ENCODE results near the gene DDX27. TPM values are rescaled to one million over a fixed set of nuclear protein-coding genes. Genes with fewer than 3 reads are reported as not detected.

Gene DDX27
- total and polyA plus RNA-seq, 2 of the 13 experiments (the other 11 are each of a cell fraction or from before 2014, with no cell fraction given) = 42.6 to 72.8 TPM

DNA sequence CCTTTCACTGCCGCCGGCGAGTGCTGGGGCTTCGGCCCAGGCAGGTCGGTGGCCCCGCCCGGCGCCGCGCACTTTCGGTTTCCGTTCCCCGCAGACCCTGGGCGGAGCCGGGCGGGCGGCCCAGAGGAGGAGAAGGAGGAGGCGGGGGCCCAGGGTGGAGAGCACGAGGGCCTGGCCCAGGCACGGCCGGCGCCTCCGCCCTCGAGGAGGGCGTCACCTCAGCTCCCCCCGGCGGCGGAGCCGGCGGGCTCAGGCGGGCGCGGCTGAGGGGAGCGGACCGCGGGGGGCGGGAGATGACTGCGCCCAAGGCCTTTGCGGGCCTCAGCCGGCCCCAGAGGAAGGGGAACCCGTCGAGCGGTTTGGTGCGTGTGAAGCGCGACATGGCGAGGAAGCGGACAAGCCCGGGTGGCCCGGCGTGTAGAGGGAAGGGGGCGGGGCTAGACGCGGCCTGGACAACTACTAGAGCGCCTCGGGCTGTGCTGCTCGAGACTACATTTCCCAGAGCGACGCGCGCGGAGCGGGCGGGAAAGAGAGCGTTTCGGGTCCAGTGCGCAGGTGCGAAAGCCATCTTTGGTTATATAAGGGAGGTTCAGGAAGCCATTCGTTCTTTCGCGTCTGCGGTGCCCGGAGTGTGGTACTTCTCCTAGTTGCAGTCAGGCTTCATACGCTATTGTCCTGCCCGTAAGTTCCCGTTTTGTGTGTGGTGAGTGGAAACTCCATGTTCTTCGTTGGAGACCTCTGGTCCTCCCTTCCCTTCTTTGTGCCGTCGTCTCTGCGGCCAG lies 59.0 kb downstream of the DDX27 start, which contains the start of gene ZNFX1 (continued):
- TF ChIP-seq TCF7L2 (IDR thresholded peaks at IDR 0.05; ENCODE audit: low read depth, low read length) = no peak
- TF ChIP-seq HIVEP1 (CRISPR knock-in tag; IDR thresholded peaks at IDR 0.05) = peak; percentile 81
- TF ChIP-seq ZNF766 (CRISPR knock-in tag; IDR thresholded peaks at IDR 0.05; ENCODE audit: borderline replicate concordance) = peak; percentile 97
- TF ChIP-seq, protein P1, sequence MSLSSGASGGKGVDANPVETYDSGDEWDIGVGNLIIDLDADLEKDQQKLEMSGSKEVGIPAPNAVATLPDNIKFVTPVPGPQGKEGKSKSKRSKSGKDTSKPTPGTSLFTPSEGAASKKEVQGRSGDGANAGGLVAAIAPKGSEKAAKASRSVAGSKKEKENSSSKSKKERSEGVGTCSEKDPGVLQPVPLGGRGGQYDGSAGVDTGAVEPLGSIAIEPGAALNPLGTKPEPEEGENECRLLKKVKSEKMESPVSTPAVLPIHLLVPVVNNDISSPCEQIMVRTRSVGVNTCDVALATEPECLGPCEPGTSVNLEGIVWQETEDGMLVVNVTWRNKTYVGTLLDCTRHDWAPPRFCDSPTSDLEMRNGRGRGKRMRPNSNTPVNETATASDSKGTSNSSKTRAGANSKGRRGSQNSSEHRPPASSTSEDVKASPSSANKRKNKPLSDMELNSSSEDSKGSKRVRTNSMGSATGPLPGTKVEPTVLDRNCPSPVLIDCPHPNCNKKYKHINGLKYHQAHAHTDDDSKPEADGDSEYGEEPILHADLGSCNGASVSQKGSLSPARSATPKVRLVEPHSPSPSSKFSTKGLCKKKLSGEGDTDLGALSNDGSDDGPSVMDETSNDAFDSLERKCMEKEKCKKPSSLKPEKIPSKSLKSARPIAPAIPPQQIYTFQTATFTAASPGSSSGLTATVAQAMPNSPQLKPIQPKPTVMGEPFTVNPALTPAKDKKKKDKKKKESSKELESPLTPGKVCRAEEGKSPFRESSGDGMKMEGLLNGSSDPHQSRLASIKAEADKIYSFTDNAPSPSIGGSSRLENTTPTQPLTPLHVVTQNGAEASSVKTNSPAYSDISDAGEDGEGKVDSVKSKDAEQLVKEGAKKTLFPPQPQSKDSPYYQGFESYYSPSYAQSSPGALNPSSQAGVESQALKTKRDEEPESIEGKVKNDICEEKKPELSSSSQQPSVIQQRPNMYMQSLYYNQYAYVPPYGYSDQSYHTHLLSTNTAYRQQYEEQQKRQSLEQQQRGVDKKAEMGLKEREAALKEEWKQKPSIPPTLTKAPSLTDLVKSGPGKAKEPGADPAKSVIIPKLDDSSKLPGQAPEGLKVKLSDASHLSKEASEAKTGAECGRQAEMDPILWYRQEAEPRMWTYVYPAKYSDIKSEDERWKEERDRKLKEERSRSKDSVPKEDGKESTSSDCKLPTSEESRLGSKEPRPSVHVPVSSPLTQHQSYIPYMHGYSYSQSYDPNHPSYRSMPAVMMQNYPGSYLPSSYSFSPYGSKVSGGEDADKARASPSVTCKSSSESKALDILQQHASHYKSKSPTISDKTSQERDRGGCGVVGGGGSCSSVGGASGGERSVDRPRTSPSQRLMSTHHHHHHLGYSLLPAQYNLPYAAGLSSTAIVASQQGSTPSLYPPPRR (CRISPR knock-in tag; IDR thresholded peaks at IDR 0.05; ENCODE audit: borderline replicate concordance) = peak; percentile 79
- no peak; the same call in 1 of the 2 replicates for TF ChIP-seq CBX2 (IDR thresholded peaks at IDR 0.05; ENCODE audit: low read depth, low read length)
- no peak for TF ChIP-seq CBX2 (CRISPR knock-in tag; IDR thresholded peaks at IDR 0.05; ENCODE audit: low read depth)
- peak; percentile 61 for TF ChIP-seq AGO1 (IDR thresholded peaks at IDR 0.05; ENCODE audit: low read depth, low read length, poor library complexity, severe bottlenecking)
- peak; percentile 98 for TF ChIP-seq ZSCAN12 (CRISPR knock-in tag; IDR thresholded peaks at IDR 0.05)
- TF ChIP-seq, protein P2, sequence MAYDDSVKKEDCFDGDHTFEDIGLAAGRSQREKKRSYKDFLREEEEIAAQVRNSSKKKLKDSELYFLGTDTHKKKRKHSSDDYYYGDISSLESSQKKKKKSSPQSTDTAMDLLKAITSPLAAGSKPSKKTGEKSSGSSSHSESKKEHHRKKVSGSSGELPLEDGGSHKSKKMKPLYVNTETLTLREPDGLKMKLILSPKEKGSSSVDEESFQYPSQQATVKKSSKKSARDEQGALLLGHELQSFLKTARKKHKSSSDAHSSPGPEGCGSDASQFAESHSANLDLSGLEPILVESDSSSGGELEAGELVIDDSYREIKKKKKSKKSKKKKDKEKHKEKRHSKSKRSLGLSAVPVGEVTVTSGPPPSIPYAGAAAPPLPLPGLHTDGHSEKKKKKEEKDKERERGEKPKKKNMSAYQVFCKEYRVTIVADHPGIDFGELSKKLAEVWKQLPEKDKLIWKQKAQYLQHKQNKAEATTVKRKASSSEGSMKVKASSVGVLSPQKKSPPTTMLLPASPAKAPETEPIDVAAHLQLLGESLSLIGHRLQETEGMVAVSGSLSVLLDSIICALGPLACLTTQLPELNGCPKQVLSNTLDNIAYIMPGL (CRISPR knock-in tag; IDR thresholded peaks at IDR 0.05; ENCODE audit: borderline replicate concordance in 1 of 2, low read depth in 1 of 2) = peak; percentile 60 to 93; a peak in 3 of 4 replicates
- peak; percentile 100 for TF ChIP-seq ZFX (CRISPR knock-in tag; IDR thresholded peaks at IDR 0.05; ENCODE audit: low read depth)
- TF ChIP-seq, protein P3, sequence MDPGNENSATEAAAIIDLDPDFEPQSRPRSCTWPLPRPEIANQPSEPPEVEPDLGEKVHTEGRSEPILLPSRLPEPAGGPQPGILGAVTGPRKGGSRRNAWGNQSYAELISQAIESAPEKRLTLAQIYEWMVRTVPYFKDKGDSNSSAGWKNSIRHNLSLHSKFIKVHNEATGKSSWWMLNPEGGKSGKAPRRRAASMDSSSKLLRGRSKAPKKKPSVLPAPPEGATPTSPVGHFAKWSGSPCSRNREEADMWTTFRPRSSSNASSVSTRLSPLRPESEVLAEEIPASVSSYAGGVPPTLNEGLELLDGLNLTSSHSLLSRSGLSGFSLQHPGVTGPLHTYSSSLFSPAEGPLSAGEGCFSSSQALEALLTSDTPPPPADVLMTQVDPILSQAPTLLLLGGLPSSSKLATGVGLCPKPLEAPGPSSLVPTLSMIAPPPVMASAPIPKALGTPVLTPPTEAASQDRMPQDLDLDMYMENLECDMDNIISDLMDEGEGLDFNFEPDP (CRISPR knock-in tag; conservative IDR thresholded peaks at IDR 0.05) = peak; percentile 97; the same call in 1 of the 2 replicates
- peak; percentile 84; the same call in 1 of the 2 replicates for TF ChIP-seq ZNF33A (CRISPR knock-in tag; IDR thresholded peaks at IDR 0.05; ENCODE audit: borderline replicate concordance)
- TF ChIP-seq, protein P4, sequence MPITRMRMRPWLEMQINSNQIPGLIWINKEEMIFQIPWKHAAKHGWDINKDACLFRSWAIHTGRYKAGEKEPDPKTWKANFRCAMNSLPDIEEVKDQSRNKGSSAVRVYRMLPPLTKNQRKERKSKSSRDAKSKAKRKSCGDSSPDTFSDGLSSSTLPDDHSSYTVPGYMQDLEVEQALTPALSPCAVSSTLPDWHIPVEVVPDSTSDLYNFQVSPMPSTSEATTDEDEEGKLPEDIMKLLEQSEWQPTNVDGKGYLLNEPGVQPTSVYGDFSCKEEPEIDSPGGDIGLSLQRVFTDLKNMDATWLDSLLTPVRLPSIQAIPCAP (CRISPR knock-in tag; IDR thresholded peaks at IDR 0.05; ENCODE audit: low read depth) = peak; percentile 100
- TF ChIP-seq HOXA3 (CRISPR knock-in tag; IDR thresholded peaks at IDR 0.05) = peak; percentile 93
- TF ChIP-seq, protein P5, sequence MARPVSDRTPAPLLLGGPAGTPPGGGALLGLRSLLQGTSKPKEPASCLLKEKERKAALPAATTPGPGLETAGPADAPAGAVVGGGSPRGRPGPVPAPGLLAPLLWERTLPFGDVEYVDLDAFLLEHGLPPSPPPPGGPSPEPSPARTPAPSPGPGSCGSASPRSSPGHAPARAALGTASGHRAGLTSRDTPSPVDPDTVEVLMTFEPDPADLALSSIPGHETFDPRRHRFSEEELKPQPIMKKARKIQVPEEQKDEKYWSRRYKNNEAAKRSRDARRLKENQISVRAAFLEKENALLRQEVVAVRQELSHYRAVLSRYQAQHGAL (CRISPR knock-in tag; IDR thresholded peaks at IDR 0.05; ENCODE audit: not compliant biosample characterization) = peak; percentile 96
